NCI-H1105 treated with DMSO at 0.1 percent for 48 hours (cell line): ENCODE data around the gene CCDC68.

ENCODE experiments used
- DNase-seq: peaks from one replicate; lab custom pipeline; 2025; lab: John Stamatoyannopoulos, UW

The CCDC68 gene

DNA sequence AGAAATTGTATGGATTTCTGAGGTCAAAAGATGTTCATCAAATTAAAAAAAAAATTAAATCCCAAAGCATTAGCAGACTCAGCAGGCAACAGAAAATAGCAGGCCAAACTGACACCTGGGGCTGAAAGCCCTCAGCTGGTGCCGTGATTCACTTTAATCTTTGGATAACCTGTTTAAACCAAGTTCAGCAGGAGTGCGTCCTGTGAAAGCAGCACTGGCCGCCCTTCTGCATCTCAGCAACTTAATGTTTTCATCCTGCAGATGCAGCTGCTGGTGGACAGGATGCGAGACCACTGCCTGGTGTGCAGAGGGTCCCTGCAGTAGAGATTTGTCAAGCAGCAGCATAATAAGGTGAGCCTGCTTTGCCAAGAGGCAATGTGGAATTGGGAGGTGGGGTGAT, 41.2 kb downstream of the CCDC68 start:
- no peak for DNase-seq

DNA sequence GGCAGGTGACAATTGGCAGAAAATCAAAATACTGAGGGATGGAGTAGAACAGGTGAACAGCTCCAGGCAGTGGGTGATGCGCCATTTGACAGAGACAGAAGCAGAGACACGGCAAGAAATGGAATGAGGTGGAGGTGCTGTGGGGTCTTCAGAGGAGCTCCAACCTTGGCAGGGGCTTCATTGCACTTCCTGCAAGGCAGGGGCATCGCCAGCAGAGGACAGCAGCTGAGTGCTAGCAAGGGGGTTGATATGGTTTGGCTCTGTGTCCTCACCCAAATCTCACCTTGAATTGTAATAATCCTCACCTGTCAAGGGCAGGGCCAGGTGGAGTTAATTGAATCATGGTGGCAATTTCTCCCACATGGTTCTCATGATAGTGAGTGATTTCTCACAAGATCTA, 42.8 kb downstream of the CCDC68 start:
- no peak for DNase-seq

DNA sequence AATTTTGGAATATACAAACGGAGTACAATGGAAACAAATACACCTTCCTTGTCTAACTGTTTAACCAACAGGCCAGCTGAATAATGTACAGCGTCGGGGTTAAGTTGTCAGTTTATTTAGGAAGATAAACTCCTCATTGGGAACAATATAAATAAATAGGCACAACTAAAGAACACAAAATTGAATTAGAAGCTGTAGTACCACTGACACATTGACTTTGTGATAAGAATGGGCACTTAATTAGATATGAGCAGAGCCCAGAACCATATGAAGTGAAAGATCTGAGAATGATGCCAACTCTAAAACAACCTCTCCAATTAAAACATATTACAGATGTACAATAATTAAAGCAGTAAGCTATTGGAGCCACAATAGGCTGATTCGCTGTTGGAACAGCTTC, 44.4 kb downstream of the CCDC68 start:
- DNase-seq = no peak

DNA sequence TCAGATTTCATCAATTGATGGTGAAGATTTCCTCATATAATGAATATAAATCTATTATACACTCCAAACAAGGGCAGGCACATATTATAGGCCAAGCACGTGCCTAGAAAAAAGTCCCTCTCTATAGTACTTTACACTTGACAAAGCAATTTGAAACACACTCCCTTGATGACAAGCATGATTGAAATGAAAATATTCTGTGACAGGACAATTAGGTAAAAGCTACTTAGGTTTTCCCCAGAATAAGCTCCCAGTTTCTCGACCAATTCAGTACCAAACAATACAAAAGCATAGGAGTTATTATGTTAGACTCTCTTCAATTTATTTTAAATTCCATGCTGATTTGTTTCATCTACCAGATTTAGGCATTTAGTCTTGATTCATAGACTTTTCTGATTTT, 47.7 kb downstream of the CCDC68 start:
- no peak for DNase-seq

DNA sequence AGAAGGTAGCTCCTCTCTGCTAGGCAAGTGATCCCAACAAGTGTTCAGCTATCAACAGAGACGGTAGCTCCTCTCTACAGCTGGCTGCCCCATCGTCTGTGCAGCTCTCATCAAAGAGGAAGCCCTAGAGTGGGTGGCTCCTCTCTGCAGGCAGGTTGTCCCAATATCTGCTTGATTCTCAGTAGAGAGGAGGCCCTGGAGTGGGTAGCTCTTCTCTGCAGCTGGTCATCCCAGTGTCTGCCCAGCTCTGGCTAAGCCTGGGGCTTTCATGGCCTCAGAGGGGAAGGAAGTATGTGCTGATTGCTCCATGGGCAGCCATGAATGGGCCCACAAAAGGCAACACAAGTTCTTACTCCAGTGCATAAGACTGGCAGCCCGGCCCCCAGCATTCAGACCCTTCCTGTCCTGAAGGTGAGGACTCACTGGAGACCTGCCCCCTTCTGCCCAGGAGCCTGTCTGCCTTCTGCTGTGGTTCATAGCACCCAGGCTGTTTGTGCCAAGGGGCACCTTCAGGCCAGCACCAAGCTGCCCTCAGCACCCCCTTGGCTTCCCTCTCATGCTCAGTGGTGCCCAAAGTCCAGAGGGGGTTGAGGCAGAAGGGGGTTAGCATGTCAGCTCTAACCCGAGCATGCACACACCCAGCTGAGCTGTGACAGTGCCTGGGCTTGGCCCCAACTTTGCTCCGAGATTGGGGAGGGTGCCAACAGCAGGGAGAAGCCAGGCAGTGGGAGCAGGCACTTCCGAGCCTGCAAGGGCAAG, 48.9 kb downstream of the CCDC68 start:
- DNase-seq = no peak

DNA sequence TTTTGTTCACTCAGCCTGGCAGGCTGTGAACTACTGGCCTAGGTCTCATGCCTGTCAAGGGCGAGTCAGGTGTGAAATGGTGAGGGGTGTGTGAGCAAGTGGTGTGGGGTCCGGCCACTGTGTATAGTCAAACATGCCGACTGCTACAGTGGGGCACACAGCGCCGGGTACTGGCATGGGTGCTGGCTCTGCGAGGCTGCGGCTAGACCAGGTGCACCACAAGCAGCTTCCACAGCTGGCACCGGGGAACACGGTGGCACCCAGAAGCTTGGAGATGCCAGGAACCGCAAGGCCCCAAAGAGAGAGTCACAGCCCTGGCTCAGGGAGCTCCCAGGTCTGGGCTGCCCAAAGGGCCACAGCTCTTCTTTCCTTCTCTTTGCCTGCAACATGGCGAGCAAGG, 49.7 kb downstream of the CCDC68 start:
- no peak for DNase-seq

DNA sequence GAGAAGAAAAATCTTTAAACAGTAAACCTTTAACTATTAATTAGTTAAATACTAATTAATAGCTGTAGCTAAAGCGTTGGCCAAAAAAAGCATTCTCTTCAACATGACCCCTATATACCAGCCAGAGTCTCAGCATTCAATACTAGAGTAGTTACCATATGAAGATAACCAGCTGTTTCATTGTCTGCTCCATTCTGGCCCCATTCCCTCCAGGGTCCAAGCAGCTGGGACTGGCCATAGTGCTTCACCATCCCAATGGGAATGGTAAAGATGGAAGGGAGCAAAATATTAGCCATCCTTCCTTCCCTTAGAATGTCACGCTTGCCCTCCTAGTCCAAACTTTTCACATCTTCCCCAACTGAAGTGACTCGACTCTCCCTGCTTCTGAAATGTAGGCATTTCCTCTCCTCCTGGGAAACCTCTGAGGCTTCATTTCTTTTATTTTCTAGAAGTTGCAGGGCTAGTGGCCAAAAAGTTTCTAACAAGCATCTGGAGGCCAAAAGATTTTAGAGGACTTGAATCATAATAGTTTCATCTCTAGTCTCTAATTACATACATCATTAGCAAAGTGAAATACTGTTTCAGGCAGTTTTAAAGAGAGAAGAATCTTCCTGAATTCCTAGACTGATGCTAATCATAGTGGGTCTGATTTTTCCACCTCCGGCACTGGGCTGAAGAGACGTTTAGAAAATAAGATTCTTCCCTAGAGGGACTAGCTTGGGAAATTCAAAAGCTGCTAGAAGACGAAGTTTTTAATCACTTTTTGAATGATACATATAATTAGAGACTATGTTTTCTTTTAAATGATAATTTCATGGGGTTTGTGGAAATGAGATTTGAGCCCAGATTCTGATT, 52.7 kb downstream of the CCDC68 start:
- DNase-seq = no peak

DNA sequence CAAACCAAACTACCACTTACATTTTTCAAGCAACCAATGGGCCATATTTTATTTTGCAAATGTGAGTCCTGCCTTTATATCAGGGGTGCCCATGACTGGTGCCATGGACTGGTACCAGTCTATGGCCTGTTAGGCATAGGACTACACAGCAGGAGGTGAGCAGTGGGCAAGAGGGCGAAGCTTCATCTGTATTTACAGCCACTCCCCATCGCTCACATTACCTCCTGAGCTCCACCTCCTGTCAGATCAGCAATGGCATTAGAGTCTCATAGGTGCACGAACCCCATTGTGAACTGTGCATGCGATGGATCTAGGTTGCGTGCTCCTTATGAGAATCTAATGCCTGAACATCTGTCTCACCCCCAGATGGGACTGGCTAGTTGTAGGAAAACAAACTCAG, 53.6 kb downstream of the CCDC68 start:
- DNase-seq = no peak

DNA sequence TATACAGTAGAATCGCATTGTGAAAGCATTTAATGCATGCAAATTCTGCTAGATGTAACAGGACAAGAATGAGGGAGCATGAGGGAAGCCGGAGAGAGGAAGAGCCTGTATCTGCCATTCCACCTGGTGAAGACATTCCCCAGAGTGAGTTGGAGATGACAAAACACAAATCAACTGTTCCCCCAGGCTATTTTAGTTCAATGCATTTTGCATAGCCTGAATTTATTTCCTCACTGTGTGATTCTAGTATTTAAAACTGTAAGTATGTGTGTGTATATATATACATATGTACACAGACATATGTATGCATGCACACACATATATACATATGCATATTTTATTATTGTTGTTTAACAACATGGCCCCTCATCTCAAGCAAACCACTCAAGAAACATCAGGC, 54.7 kb downstream of the CCDC68 start:
- no peak for DNase-seq

DNA sequence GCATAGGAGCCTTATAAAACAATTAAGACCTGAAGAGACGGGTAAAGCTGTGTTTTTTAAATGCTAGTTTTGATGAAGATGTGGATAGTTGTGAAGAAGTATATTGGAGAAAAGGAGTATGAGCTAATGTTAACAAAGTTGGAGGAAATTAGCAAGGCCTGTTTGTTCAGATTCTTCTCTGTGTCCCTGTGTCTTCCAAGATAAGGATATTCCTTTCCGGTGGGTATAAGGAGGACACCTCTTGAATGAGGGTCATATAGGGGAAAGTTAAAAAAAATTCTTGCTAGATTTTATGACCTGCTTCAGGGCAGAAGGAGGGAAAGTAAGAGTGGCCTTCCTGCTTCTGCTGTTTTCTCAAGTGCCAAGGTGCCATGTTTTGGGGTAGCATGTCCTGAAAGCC, 59.0 kb downstream of the CCDC68 start:
- no peak for DNase-seq

DNA sequence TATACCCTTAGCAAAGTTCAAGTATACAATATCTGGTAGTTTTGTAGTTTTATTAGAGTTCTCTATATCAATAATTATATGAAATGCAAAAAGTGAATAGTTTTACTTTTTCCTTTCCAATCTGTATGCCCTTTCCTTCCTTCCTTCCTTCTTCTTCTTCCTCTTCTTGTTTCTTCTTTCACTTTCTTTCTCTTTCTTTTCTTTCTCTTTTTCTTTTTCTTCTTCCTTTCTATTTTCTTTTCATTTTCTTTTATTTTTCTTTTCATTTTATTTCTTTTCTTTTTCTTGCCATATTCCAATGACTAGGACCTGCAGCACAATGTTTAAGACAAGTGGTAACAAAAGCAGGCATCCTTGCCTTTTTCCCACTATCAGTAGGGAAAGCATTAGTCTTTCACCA, 59.8 kb downstream of the CCDC68 start:
- no peak for DNase-seq

DNA sequence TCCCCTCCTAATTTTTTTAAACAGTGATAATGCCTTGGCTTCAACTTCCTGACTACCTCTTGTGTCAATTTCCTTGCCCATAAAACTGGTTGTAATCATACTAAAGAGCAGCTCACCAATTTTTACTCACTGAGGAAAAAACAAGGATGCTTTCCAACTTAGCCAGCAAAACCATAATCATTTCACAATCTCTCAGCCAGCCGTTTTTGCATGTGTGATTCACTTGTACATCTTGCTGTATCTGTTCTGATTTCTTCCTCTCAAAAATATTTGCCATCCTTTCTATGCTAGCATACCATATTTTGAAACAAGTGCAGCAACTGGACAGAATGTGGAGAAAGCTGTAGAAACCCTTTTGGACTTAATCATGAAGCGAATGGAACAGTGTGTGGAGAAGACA, 70.3 kb downstream of the CCDC68 start:
- no peak for DNase-seq

DNA sequence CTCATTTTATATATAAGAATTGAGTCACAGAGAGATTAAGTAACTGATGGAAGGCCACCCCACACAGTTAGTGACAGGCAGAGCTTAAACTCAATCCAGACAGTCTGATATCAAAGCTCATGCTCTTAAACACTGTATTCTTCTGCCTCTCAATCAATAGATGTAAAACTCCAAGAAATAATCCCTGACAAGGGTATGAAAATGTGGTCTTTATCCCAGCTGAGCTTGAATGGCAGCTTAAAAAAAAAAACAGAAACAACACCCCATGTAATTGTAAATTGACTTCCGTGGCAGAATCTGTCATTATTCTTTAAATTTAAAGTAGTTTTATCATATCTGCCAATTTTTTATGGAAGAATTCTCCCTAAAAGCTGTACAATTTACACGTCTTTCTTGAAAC, 70.9 kb downstream of the CCDC68 start:
- DNase-seq = no peak

DNA sequence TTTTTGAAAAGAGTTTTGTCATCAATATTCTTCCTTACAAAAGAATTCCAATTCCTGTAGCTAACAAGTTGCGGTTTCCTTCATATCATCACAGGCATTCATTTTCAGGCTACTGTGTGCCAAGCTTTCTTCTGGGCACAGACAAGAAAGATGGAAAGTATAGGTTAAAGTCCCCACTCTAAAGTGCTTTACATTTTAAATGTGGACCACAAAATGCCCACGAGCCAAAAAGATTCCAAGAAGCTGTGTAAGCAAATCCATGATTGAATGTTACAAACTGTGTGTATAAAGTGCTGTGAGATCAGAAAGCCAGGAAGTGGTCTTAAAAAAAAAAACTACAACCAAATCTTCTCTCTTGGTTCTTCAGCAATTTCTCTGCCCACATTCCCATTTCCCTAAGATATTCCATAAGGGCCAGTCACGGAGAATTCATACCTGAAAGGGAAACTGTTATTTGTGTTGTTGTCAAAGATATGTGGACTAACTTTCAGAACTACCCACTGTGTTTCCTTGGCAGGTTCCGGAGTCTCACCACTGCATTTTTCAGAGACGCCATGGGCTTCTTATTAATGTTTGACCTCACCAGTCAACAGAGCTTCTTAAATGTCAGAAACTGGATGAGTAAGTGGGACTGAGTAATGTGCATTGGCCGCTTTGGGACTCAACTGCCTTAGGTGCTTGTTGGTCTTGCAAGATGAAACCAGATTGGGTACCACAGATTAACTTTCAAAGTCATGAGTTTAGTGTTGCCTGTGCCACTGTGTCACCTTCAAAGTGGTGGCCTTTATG, 75.3 kb downstream of the CCDC68 start:
- DNase-seq = no peak

DNA sequence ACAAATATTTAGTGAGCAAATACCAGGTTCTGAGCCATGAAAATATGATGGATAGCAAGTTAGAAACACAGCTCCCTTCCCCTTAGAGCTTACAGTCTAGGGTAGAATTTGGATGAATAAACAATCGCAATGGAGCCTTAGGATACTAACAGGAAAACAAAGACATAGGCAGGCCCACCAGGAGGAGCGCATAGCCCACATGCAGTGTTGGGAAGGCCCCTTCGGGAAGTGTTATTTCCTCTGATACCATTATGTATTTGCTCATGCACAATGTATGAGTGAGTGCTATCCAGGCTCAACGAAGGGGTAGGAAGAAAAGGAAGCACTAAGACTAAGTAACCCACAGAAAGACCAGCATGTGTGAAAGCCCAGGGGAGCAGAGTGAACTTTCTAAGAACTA, 76.9 kb downstream of the CCDC68 start:
- no peak for DNase-seq

DNA sequence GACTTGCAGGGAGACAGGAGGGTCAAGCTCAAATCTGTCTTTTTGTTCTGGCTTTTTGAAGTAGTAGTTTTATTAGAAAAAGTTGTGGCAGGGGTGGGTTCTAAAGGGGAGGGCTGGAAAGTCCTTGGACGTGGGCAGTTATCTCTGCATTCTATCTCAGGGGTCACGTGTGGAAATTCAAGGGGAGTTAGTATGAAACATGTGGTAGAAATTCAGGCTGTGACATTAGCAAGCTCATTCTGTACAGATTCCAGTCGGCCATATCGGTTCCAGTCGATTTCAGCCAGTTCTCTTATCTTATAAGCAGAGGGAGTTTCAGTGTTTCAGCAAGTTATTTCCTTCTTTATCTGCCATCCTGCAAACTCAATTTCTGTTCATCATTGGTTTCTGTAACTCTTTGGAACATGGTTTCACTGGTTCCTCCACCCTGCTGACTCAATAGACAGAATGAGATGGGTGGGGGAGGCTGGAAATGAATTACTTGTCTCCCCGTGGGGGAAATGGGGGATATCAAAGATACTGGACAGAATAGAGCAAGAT, 78.0 kb downstream of the CCDC68 start:
- no peak for DNase-seq

DNA sequence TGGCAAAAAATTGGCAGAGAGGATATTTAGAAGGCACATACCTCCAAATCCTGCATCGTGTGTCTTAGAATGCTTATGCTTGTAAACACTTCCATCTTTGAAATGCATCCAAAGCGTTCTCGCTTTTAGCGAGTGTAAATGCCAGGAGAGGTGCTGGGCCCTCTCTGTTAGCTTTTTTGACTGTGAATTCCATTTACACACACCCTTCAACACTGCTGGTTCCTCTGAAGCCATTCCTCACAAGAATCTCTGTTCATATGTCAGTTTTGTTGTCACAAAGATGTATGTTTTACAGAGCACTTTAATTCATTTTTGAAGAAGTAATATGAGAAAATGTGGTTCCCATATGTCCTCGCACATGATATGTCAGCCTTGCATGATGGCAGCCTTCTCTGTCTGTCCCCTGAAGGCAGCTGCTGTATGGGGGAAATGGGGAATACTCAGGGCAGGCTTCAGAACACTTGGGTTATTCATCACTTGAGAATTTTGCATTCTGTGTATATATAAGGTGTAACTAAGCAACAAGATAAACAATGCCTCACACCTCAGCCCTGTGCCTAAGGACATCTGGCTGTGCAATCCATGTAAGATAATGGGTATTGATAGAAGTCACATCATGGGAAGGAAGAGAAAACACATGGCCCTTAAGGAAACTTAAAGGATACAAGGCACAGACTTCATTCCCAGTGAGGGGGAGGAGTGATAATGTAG, 78.7 kb downstream of the CCDC68 start:
- no peak for DNase-seq

DNA sequence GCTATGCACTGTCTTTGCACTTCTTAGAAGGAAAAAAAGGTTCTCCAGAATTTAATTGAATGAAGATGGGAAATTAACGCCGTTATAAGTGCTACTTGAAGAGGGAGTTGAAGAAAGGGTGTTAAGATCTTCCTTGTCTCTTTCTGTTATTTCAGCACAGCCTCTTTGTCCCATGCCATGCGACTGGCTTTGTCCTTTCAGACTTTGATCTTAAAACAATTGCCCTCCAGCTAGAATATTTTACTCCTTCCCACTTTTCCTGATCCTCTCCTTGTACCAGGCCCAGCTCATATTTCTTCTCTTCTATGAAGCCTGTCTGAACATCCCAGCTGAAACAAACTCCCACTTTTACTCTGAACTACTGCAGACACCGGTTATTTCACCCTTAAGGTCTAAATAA, 79.6 kb downstream of the CCDC68 start:
- no peak for DNase-seq

DNA sequence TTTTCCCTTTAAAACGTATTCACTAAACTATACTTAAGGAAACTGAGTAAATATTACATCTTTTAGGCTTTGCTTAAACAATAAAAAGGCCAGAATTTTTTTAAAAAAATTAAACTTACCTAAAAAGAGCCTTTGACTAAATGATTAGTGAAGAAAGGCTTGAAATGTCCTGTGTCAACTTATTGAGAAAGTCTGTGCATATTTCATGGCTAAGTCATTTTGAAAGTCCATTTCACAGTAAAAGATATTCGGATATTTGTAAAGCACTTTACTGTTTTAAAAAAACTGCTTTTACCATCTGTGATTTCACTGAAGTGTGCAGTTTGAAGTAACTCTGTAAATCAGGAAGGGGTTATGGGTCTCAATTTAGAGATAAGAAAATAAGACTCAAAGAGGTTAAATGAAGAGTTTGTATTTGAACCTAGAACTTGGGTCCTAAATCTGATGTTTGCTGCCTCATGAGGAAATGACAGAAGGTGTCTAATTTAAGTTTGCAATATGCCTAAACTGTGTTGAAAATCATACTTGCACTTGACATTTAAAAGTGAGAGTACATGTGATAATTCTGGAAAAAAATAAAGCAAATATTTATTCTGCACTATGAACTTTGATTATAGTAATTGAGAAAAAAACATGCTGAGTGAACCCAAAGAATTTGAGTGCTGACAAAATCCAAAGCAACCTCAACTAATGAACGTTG, 80.5 kb downstream of the CCDC68 start:
- DNase-seq = no peak

DNA sequence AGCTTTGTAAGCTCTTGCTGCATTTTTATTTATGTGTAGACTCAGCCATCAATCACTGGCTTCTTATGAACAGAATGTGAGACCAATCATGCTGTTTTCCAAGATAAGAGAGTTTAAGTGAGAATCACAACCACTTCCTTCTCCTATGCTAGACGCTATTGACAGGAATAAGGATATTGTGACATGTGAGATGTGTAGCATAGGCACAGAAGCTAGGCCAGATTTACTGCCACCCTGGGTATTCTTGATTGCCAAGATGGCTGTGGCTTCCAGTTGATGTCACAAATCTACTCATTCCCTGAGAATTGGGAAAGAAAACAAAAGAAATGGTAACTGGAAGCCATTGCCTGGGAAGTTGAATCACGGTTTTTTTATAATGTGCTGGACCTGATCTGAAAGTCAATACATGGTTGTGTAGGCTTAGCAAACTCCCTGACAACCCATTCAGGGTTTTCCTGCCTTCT, 81.1 kb downstream of the CCDC68 start:
- no peak for DNase-seq

DNA sequence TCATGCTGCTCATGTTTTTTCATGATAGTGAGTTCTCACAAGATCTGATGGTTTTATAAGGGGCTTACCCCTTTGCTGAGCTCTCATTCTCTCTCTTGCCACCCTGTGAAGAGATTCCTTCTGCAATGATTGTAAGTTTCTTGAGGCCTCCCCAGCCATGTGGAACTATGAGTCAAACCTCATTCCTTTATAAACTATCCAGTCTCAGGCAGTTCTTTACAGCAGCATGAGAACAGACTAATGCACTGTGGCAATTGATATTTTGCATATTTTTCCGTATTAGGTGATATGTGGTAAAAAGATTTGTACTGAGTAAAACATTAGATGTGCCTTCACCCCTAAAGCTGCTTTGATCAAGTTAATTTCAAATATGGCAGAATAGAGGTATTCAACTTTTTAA, 82.2 kb downstream of the CCDC68 start:
- no peak for DNase-seq
